Skin of body (tissue), 2 donors: ENCODE results near the gene DMRT3. TPM values are rescaled to one million over a fixed set of nuclear protein-coding genes. Genes with fewer than 3 reads are reported as not detected.

Source experiments
- DNase-seq: peaks from one replicate; lab custom pipeline; 2025; lab: John Stamatoyannopoulos, UW
- total RNA-seq: library from RNA; depleted of rRNA; stranded (reverse); fragments of >200 nt; gene quantifications from one replicate; pipeline ENCODE4 v1.2.3, GENCODE V29; 2014

Gene DMRT3, protein sequence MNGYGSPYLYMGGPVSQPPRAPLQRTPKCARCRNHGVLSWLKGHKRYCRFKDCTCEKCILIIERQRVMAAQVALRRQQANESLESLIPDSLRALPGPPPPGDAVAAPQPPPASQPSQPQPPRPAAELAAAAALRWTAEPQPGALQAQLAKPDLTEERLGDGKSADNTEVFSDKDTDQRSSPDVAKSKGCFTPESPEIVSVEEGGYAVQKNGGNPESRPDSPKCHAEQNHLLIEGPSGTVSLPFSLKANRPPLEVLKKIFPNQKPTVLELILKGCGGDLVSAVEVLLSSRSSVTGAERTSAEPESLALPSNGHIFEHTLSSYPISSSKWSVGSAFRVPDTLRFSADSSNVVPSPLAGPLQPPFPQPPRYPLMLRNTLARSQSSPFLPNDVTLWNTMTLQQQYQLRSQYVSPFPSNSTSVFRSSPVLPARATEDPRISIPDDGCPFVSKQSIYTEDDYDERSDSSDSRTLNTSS
- not detected for total RNA-seq

DNA sequence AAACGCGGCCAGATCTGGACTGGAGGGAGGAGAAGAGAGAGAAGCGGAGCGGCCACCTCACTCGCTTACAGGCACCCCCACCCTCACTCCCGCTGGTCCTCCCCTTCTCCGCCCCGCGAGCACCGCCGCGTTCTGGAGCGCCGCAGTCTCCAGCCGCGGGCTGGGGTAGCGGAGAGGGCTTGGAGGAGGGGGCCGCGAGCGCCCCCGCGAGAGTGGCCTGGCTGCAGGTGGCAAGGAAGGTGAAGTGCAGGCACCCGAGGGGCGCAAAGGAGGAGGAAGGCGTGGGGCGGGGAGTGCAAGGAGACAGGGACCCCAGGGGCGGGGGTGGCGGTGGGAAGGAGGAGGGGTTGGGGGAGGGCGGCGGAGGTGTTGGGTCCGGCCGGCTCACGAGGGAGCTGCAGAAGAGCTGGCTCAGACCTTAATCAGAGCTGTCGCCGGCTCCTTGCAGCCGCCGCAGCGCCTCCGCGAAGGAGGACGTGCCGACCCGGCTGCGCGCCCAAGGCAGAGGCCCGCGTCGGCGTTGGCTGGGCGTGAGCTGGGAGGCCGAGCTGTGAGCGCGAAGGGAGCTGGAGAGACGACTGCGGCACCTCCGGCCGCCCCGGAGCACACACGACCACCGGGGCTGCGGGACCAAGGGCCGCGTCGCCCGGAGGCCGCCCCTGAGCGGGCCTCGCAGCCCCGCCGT is at the start of gene DMRT3:
TSS of gene DMRT3 (plus strand) at position 398 of the 685 bp plus-strand sequence. CDS start 347 bp downstream, outside the sequence.
- DNase-seq, result no peak

DNA sequence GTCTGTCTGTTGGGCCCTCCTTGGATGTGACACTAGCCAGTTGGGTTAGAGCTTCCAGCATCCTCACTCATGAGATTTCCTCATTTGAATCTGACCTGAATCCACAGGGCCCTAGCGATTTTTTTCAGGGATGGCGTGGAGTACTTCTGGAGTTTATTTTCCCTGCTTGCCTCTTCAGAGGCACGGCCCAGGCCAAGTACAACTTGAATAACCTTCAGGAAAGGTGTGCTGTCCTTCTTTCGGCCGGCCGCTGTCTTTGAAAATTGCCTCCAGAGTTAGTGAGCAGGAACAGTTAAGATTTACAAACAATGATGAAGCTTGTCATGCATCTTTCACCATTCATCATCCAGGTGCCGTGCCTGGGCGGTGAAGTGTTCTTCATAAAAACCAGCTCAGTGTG is 49.5 kb upstream of the DMRT3 start:
- DNase-seq, result no peak

DNA sequence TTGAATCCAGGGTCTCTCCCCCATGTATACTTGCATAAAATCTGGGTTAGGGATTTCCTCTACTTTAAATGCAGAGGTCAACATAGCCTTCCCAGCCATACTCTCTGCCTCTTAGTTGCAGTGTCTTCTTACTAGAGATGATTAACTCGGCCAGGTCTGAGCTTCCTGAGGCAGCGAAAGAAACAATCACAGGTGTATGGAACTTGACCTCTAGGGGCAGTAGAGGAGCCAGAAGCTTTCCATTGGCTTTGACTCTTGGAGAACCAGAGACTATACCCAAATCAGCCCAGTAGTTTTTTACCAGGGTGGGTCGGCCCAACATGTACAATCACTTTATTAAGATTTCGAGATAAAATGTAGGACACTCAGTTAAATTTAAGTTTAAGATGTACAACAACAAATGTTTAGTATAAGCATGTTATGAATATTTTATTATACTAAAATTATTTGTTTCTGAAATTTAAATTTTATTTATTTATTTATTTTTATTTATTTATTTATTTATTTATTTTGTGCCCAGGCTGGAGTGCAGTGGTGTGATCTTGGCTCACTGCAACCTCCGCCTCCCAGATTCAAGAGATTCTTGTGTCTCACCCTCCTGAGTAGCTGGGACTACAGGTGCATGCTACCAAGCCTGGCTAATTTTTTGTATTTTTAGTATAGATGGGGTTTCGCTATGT is 48.0 kb upstream of the DMRT3 start:
- DNase-seq, result no peak

DNA sequence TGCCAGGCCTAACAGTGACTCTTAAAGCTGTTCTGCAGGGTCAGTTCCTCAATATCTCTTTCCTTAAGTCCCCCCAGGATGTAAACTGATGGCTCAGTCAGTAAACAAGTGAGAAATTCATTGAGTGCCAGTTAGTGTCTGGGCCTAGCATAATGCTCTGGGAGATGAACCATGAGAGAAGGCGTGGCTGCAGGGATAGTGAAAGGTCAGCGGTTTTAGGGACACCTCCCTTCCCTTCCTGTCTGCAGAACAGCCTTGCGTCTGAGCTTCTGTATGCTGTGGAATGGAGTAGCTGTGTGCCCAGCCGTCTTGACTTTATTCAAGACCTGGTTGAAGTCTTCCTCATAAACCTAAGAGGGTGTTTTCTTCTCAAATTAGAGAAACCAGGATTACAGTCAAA is 46.7 kb upstream of the DMRT3 start:
- DNase-seq, result no peak

DNA sequence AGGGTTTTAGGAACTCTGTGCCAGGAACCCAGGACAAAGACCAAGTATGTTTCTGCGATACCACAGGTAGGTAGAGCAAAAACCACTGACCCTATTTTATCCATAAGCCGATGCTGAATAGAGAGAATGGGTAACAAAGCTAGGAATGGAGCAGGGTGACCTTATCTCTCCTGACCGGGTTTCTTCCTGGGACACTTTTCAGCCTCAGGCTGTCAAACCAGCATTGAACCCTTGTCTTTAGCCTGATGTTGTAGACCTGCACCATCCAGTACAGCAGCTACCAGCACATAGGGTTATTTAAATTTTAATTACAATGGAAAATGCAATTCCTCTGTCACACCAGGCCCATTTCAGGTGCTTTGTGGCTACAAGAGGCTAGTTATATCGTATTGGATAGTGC is 43.1 kb upstream of the DMRT3 start:
- no peak for DNase-seq

DNA sequence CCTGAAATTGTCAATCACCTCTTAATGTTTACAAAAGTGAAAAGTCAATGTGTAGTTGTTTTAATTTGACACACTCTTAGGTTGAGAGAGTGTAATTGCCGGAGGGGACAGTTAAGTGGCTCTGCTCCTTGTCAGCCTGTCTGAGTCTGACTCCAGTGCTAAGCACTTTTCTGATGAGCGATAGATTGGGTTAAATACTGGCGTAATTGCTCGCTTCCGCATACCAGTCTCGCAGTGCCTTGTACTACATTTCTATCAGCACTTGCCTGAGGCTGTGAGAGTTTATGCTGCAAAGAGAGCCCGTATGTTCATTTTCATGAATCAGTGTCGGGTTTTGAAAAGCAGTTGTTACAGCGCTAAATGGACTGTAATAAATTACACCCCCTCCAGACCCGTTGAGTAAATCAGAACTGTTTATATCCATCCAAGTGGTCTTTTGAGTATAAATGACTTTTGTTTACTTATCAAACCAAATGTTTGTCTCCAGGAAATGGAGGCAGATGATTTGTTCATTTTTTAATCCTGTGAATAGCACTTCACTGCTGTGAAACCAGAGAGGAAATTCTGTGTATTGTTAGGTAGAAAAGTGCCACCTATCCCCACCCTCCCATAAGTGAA is 41.0 kb upstream of the DMRT3 start:
- DNase-seq, result peak; percentile 29

DNA sequence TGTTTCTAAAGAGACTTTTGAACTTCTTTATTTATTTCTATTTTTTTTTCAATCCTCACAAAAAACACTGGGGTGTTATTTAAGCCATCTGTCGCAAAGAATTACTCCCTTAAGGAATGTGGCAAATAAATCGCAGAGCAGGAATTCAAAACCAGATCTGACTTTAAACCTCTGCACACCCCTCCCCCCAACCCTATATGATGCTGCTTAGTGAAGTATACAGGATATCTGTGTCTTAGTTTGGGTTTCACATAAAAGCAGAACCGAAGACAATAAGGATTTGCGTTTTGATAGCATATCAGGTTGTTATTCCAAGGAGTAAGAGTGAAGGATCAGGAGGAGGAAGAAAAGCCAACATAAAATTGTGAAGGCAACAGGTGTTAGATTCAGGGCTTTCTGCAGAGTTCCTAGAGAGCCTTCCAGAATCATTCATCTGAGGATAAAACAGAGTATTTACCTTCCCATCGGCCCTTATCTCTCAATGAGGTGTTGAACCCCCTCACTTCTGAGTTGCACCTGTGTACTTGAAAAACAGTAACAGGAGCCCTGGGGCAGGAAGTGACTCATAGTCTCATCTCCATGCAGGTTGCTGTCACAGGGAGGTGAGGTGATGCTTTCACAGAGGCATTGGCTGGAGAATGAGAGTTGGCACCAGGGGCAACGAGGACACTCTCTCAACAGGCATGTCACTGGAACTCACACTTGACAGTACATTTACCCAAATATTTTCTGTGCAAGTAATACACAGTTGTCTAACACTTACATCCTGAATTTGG is 33.5 kb upstream of the DMRT3 start:
- no peak for DNase-seq

DNA sequence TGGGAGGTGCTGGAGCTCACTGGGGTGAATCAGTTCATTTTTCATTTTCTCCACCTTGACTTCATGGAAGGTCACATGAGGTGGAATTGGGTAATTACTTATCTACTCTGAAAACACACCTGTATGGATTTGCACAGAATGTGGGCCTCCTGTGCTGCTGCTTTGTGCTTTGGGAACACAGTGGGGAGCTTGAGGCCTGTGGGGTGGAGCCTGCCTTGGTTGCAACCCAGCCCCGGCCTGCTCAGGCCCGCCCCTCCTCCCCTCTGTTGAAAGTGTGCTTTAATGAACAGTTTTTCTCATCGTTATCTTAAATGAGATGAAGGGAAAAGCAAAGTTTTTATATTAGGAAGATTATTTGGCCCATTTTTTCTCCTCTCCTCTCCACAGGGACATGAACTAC is 28.5 kb upstream of the DMRT3 start:
- no peak for DNase-seq

DNA sequence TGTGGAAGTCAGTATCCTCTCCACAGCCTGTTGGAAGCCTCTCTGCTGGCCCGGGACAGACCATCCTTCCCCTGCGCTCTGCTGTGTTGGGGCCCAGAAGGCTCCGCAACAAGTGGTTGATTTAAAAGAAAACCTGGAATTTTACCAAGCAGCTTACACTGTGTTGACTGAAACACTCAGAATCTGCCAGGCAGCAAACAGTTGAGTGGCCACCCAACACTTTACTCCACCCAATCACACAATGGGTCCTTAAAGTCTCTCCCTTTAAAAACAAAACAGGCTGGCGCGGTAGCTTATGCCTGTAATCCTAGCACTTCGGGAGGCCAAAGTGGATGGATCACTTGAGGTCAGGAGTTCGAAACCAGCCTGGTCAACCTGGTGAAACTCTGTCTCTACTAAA is 28.0 kb upstream of the DMRT3 start:
- no peak for DNase-seq

DNA sequence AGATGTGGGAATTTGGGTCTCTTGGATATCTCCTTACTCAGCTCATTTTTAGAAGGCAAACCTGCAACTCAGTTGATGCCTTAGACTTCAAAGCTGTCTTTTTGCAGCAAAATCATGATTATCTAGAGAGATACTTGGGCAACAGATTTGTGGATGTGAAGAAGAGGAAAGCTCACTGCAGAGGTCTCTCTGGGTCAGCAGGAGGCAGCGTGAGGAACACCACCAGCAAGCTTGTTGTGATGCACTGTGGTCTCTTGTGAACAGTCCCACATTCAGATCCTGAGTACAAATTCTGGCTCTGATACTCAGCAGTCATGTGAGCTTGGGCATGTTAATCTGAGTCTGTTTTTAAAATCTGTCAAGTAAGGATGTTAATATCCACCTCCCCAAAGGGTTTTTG is 26.3 kb upstream of the DMRT3 start:
- DNase-seq, result no peak

DNA sequence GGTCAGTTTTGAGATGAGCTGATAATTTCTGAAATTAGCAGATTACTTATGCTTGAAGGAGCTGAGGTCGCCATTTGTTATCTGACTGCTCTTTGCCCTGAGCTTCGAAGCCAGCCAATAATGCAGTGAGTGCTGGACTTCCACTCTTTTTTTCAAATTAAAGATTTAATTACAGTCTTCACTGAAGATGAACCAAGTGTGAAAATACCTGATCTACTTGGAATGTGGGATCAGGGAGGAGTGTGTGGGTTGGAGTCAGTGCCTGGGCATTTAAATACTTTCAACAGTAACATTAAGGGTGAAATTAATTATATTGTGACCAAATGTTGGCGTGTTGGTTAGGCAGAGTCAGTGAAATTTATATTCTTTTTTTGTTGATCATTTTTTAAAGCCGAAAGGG is 23.9 kb upstream of the DMRT3 start:
- no peak for DNase-seq

DNA sequence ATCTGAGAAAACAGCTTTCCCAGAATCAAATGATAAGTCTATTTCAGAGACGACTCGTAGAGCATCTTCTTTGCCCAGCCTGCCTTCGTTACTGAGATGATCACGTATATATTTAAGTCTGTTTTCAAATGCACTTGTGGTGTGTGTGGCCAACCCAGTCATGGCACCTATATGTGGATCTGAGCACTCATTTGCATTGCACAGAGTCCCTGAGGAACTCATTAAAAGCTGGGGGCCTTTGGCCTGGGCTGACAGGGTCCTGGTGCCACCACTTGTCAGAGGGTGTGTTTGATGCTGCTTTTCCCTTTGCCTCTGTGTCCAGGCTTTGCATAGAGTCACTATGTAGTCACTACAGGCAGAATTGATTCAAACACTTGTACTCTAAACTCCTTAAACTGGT is 17.4 kb upstream of the DMRT3 start:
- no peak for DNase-seq

DNA sequence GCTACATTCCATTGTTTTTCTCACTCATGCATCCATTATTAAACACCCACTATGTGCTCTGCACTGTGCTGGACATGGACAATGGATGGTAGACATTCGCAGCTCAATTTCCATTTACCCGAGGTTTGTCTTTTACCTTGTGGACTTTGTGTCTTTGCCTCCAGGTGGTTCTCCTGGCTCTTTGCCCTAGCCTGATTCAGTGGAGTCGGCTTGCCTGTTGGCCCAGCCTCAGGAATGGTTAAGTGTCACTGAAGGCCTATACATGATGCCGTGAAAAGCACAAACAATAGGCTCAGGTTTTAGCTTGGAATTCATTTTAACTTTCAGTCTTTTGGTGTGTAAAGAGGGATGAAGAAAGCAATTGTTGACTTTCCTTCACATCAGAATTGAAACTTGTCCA is 16.5 kb upstream of the DMRT3 start:
- no peak for DNase-seq

DNA sequence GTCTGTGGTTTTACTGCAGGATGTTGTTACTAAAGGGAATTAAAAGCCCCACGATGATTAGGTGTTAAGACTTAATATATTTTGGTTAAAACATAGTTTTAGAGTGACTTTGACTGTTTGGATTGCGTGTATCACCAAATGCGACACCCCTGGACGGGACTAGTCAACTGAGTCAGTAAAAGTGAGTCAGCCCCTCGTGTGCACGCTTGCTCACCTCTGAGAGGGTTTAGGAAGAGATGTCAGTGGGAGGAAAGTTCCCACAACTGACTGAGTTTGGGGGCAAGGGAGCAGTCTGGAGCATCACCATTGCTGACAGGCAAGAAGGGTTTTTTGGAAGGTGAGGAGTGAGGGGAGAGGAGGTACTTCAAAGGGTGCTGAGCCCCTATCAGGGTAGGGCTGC is 14.4 kb upstream of the DMRT3 start:
- DNase-seq, result no peak

DNA sequence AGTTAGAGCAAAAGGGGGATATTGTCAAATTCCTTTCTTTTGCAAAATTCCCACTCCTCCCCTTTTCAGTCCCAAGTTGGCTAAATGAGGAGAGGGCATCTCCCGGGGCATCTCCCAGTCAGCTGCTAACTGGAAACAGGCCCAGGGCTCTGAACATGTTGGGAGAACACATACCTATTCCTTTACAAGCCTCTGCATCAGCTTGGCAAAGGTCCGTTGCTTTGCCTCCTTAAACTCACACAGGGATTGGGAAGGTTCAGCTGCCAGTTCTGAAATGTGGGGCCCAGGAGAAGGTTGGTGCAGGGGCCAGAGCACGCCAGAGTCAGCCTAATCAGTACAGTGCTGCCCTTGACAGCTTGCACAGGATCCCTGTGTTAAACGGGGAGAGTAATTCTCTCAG is 11.0 kb upstream of the DMRT3 start:
- no peak for DNase-seq

DNA sequence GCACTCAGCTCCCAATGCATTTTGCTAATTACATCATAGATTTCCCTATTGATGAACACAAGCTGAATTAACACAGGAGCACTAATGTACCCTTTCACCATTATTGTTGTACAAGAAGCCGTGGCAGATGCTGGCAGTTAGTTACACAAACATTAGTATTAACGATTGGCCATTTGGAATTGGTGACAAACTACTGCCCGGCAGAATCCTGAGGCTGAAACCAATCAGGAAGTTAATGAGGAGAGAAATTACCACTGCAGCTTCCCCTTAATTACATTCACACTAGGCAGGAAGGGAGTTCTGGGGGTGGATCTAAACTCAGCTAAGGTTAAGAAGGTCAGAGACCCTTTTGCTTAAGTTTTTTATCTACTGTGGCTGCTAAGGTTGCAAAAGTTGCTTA is 9.6 kb upstream of the DMRT3 start:
- DNase-seq, result no peak

DNA sequence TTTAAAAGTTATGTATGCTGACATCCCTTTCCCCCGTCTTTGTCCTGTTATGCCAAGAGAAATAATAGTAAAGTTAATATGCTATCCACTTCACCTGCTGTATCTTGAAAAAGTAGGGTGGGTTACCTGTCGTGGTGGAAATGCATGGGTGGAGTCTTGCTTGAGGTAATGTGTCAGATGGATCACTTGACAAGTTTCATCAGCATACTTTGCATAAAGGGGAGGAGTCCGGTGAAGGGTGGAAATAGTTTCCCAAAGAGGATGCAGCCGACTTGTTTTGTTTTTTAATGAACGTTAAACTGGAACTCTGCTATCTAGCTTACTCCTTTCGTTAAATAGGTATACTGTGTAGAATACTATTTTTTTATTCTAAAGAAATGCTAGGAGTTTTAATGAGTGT is 9.0 kb upstream of the DMRT3 start:
- DNase-seq, result no peak

DNA sequence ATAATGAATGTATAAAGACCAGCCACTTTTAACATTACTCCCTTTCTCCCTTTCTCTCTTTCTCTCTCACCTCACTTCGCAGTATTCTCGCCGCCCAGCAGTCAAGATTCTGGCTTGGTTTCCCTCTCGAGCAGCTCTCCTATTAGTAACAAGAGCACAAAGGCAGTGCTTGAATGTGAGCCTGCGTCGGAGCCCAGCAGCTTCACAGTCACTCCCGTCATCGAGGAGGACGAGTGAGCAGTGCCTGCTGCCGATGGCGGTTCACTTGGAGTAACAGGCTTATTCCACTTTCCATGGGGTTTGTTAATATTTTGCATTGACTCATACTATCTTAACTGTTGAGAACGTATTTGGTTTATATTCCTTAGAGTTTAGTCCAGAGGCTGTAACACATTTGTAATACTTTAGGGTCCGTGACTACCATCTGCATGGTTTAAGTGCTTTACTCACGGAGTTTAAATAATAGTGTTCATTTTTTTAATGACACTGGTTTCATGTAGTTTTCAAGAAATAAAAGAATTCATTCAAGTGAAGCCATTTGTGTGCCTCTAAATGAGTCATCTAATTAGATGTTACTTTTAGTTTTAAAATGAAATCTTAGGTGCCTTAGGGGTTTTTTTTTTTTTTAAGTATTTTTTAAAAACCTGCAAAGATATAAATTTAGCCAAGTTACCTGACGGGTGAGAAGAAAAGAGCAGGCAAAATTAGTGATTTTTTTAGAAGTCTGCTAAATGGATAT is 8.4 kb upstream of the DMRT3 start:
- no peak for DNase-seq

DNA sequence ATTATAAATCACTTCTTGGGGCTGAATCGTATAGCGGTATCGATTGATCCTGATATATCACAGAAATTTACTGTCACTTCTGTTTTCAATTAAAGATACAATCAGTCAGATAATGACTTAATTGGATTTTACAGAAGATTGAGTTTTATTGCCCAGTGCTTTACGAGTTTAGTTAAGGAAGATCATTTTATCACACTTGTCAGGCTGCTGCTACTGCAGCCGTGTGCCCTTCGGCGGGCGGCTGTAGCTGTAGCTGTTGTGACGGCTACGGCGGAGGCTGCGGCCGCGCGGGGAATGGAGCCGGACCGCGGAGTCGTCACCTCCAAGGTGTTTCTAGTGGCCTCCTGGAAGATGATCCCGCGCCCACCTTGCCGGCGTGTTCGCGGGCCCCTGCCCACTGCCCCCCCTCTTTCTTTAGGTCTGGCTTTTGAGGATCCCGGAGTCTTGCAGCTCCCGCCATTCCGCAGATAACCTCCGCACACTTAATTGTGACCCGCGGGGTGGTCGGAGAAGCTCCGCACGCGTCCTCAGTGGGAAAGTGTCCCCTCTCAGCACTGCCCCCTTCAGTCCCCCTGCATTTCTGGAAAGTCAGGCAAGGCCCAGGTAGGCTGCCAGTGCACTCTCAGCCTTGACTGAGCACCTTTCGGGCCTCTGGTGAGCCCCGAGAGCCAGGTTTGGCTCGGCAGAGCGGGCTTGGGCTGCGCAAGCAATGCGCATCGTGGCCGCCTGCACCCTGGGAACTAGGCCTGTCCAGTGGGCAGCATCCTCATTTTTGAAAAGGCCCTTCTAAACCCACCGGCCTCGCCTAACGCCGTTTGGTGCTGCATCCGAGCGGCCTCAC is 6.9 kb upstream of the DMRT3 start:
- DNase-seq, result no peak
